K562 (cell line): ENCODE measurements around the gene PEX7. TPM values are rescaled to one million over a fixed set of nuclear protein-coding genes. Genes with fewer than 3 reads are reported as not detected.

ENCODE experiments used
- CAMTA2 ChIP-seq: fragments of 250-450 bp; sonication (Bioruptor Pico); conservative IDR thresholded peaks from 2 replicates; pipeline ENCODE4 v1.5.1; 2022
- CBX3 ChIP-seq, 2 experiments: IDR thresholded peaks; 1 replicate in 1 of 2; 2 replicates in 1 of 2; pipeline ENCODE4 v1.6.1; 2012; ENCODE audit warnings: inconsistent platforms in 2 of 2, low read length in 2 of 2, borderline replicate concordance in 1 of 2, control low read depth in 1 of 2
- CREBBP ChIP-seq: IDR thresholded peaks from one replicate; pipeline ENCODE4 v1.6.1; 2012; ENCODE audit warnings: low read depth, mild to moderate bottlenecking, control low read depth, inconsistent platforms, low read length
- CXXC5 ChIP-seq: fragments of 250-450 bp; sonication (Bioruptor Pico); IDR thresholded peaks from 2 replicates; pipeline ENCODE4 v1.8.0; 2022; ENCODE audit warnings: inconsistent platforms, mild to moderate bottlenecking, moderate library complexity
- DDX20 ChIP-seq: fragments of 450-650 bp; IDR thresholded peaks from 2 replicates; pipeline ENCODE4 v1.6.1; 2016; ENCODE audit warnings: missing genetic modification characterization, low read depth, mild to moderate bottlenecking, missing compliant biosample characterization, moderate library complexity
- EHMT2 ChIP-seq: fragments of 450-650 bp; IDR thresholded peaks from 2 replicates; pipeline ENCODE4 v1.6.1; 2018; ENCODE audit warnings: antibody characterized with exemption
- EP300 ChIP-seq: IDR thresholded peaks from 2 replicates; pipeline ENCODE4 v1.6.1; 2012; ENCODE audit warnings: low read length, improper control_type of control experiment
- FOXM1 ChIP-seq, 2 experiments: fragments of 450-650 bp in 1 of 2; sonication (generic) in 1 of 2; formaldehyde crosslinking in 1 of 2; IDR thresholded peaks; 2 replicates each; pipeline versions ENCODE4 v1.6.1 to v1.9.0; 2017 to 2022; ENCODE audit warnings: low read depth in 2 of 2, mild to moderate bottlenecking in 2 of 2, missing genetic modification reagents in 1 of 2, moderate library complexity in 1 of 2
- KDM1A ChIP-seq, 2 experiments: fragments of 450-650 bp; IDR thresholded peaks; 2 replicates each; pipeline ENCODE4 v1.6.1; 2016; ENCODE audit warnings: mild to moderate bottlenecking in 2 of 2
- MIER1 ChIP-seq: fragments of 450-650 bp; IDR thresholded peaks from 2 replicates; pipeline ENCODE4 v1.6.1; 2016; ENCODE audit warnings: antibody characterized with exemption, mild to moderate bottlenecking, low read depth
- TFAM ChIP-seq: fragments of 250-450 bp; sonication (Bioruptor Pico); conservative IDR thresholded peaks from 2 replicates; pipeline ENCODE4 v1.5.0; 2021; ENCODE audit warnings: mild to moderate bottlenecking, moderate library complexity
- ZNF23 ChIP-seq: fragments of 250-450 bp; sonication (Bioruptor Pico); IDR thresholded peaks from 2 replicates; pipeline ENCODE4 v1.4.0; 2020; ENCODE audit warnings: mild to moderate bottlenecking
- ZNF253 ChIP-seq: fragments of 250-450 bp; sonication (Bioruptor Pico); conservative IDR thresholded peaks from 2 replicates; pipeline ENCODE4 v1.6.1; 2021; ENCODE audit warnings: mild to moderate bottlenecking
- ZNF311 ChIP-seq: fragments of 250-450 bp; sonication (Bioruptor Pico); IDR thresholded peaks from 2 replicates; pipeline ENCODE4 v1.4.0; 2020; ENCODE audit warnings: mild to moderate bottlenecking, moderate library complexity
- polyA plus RNA-seq, 8 experiments: library from polyadenylated mRNA; depleted of rRNA in 4 of 8; stranded (reverse) in 5 of 8; unstranded in 3 of 8; fragments of >200 nt; fragmentation: Nextera tagmentation in 2 of 8; fragmentation: Illumina TruSeq in 1 of 8; extraction: Ambion mirVana in 2 of 8; extraction: Trizol in 1 of 8; gene quantifications; 2 replicates each; pipeline versions ENCODE4 v1.2.1 to v1.2.3, GENCODE V29; 2011 to 2014; ENCODE audit warnings: inconsistent platforms in 1 of 8, missing spikeins in 1 of 8
- total RNA-seq, 7 experiments: library from RNA; depleted of rRNA in 6 of 7; stranded (reverse); fragments of >200 nt in 6 of 7; fragmentation: Illumina TruSeq in 2 of 7; extraction: Trizol in 2 of 7; gene quantifications; 2 replicates each; pipeline versions ENCODE4 v1.2.1 to v1.2.3, GENCODE V29; 2011 to 2021; ENCODE audit warnings: low replicate concordance in 1 of 7
- TF ChIP-seq, protein P1 (sequence below): fragments of 250-450 bp; sonication (Bioruptor Pico); IDR thresholded peaks from 2 replicates; pipeline ENCODE4 v1.6.1; 2021; ENCODE audit warnings: mild to moderate bottlenecking
- TF ChIP-seq, protein P2 (sequence below): fragments of 250-450 bp; sonication (Bioruptor Pico); IDR thresholded peaks from 2 replicates; pipeline ENCODE4 v1.5.0; 2022; ENCODE audit warnings: mild to moderate bottlenecking
- TF ChIP-seq, protein P3 (sequence below): fragments of 150-350 bp; IDR thresholded peaks from 2 replicates; pipeline ENCODE4 v1.6.1; 2014; ENCODE audit warnings: low read depth, mild to moderate bottlenecking, low read length, borderline replicate concordance

Gene PEX7
- total and polyA plus RNA-seq, 9 of the 15 experiments (the other 6 are each of a cell fraction or from before 2014, with no cell fraction given), result 1.6 to 12.9 (median 9.1) TPM

DNA sequence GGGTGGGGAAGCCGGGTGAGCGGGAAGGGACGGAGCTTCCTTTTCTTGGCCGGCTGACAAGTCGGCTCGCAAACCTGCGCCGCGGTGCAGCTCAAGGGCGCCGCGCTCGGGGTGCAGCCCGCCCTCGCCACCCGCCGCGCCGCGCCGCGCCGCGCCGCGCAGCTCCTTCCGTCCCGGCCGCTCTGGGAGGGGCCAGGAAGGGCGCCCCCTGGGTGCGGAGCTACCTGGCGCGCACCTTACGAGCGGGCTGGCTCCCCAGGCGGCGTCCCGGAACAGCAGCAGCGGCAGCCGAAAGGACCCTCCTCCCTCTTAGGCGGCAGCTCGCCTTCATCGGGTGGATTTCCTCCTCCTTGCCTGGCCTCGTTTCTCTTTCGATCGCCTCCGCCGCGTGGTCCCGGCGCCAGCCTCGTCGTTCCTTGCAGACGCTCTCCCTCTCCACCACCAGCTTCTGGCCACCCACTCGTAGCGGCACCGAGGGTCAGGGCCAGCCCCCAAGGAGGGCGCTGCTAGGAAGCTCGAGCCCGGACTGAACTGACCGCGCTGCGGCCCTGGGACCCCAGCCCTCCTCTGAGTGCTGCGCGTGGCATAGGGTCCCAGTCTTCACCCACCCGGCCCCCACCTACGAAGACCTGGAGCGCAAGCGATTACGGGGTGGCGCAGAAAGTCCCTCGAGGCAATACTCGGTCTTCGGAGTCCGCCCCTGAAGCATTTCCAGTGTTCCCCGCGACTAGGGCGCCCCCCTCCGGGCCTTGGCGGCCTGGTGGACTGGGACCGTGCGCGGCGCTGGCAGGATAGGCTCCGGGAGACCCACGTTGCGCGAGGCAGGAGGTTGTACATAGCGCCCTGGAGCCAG is 29.8 kb upstream of the PEX7 start, which contains the start of gene MAP3K5 (continued):
- TF ChIP-seq CXXC5 (peak; percentile 98), ZNF311 (0 out of 2 replicates have a peak, but pooled peaks have one; percentile 16), MIER1 (no peak), KDM1A (IDR thresholded peaks at IDR 0.05) (no peak), CBX3 (IDR thresholded peaks at IDR 0.05; ENCODE audit: borderline replicate concordance in 1 of 2, low read length in 2 of 2) (0 out of 3 replicates have a peak, but pooled peaks of 1 of the 2 experiments have one; percentile 51), CREBBP (no peak), DDX20 (tag) (no peak), ZNF23 (CRISPR knock-in tag) (no peak), EHMT2 (no peak), CAMTA2 (0 out of 2 replicates have a peak, but pooled peaks have one; percentile 52), FOXM1 (IDR thresholded peaks at IDR 0.05; ENCODE audit: low read depth) (no peak), FOXM1 (CRISPR knock-in tag; IDR thresholded peaks at IDR 0.05; ENCODE audit: low read depth) (peak; percentile 77; the same call in 1 of the 2 replicates), EP300 (peak; percentile 15; the same call in 1 of the 2 replicates), TFAM (CRISPR knock-in tag) (no peak), ZNF253 (no peak)
- TF ChIP-seq, protein P1, sequence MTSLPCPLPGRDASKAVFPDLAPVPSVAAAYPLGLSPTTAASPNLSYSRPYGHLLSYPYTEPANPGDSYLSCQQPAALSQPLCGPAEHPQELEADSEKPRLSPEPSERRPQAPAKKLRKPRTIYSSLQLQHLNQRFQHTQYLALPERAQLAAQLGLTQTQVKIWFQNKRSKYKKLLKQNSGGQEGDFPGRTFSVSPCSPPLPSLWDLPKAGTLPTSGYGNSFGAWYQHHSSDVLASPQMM, result no peak
- TF ChIP-seq, protein P2, sequence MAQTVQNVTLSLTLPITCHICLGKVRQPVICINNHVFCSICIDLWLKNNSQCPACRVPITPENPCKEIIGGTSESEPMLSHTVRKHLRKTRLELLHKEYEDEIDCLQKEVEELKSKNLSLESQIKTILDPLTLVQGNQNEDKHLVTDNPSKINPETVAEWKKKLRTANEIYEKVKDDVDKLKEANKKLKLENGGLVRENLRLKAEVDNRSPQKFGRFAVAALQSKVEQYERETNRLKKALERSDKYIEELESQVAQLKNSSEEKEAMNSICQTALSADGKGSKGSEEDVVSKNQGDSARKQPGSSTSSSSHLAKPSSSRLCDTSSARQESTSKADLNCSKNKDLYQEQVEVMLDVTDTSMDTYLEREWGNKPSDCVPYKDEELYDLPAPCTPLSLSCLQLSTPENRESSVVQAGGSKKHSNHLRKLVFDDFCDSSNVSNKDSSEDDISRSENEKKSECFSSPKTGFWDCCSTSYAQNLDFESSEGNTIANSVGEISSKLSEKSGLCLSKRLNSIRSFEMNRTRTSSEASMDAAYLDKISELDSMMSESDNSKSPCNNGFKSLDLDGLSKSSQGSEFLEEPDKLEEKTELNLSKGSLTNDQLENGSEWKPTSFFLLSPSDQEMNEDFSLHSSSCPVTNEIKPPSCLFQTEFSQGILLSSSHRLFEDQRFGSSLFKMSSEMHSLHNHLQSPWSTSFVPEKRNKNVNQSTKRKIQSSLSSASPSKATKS (CRISPR knock-in tag), result no peak
- TF ChIP-seq, protein P3, sequence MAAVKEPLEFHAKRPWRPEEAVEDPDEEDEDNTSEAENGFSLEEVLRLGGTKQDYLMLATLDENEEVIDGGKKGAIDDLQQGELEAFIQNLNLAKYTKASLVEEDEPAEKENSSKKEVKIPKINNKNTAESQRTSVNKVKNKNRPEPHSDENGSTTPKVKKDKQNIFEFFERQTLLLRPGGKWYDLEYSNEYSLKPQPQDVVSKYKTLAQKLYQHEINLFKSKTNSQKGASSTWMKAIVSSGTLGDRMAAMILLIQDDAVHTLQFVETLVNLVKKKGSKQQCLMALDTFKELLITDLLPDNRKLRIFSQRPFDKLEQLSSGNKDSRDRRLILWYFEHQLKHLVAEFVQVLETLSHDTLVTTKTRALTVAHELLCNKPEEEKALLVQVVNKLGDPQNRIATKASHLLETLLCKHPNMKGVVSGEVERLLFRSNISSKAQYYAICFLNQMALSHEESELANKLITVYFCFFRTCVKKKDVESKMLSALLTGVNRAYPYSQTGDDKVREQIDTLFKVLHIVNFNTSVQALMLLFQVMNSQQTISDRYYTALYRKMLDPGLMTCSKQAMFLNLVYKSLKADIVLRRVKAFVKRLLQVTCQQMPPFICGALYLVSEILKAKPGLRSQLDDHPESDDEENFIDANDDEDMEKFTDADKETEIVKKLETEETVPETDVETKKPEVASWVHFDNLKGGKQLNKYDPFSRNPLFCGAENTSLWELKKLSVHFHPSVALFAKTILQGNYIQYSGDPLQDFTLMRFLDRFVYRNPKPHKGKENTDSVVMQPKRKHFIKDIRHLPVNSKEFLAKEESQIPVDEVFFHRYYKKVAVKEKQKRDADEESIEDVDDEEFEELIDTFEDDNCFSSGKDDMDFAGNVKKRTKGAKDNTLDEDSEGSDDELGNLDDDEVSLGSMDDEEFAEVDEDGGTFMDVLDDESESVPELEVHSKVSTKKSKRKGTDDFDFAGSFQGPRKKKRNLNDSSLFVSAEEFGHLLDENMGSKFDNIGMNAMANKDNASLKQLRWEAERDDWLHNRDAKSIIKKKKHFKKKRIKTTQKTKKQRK, result 0 out of 2 replicates have a peak, but pooled peaks have one; percentile 13
